Measurements from ENCODE around the gene SLC35G1. TPM values are rescaled to one million over a fixed set of nuclear protein-coding genes. Genes with fewer than 3 reads are reported as not detected.

The SLC35G1 gene
- total RNA-seq, 2 donors from 2014 or later: 11.3 to 14.2 TPM

DNA sequence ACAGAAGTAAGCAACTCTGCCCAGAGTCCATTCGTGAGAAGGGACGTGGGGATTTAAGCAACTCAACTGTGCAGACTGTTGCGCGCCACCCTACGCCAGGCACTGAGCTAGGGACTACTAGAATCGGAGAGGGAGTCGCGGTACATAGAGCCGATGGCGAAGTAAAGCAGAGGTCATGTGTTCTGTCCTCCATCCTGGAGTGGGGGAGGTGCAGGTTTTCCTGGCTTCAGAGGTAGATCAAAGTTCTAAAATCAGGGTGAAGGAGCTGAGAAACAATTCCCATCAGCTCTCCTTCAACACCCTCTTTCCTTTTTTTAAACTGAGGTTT is 23.2 kb downstream of the SLC35G1 start:
- no peaks in the 10 kb centered on the region for H3K27me3 ChIP-seq (ENCODE audit: control insufficient read depth, insufficient read depth, low read length, poor library complexity, severe bottlenecking)
- 87 to 94% methylated on average over 10 of the region's 10 CpGs for WGBS, 2 experiments (ENCODE audit: insufficient coverage in 1 of 2, insufficient read length in 1 of 2)

DNA sequence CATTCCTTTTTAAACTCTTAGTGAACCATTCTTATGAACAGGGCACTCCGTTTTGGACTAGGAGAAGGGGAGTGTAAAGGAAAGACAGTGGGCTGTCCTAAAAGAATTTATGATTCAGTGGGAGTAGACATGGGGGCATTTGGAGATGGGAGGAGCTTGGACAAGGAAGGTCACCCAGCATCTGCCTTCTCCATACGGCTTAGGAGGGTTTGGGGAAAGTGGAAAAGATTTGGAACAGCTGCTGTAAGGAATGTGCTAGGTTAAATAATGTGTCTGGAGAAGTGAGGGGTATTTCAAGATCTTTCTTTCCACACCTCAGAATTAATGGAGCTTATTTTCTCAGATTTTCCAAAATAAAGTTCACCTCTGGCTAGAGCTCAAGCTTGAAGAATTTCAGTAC is 24.0 kb downstream of the SLC35G1 start:
- DNase-seq: no peak
- 90% methylated on average over 2 of the region's 2 CpGs; no CpG with 5 or more reads in 1 of the 2 experiments for WGBS, 2 experiments (ENCODE audit: insufficient coverage in 1 of 2, insufficient read length in 1 of 2)
- Histone ChIP-seq H3K27ac (ENCODE audit: low read depth, low read length) (no peak overlapping the region), H3K36me3 (ENCODE audit: control insufficient read depth, insufficient read depth, low read length) (no peaks in the 10 kb centered on the region), H3K4me1 (ENCODE audit: control insufficient read depth, insufficient read depth, low read length) (peaks cover 5% of the 10 kb centered on the region), H3K9ac (ENCODE audit: extremely low read depth, low read length, poor library complexity, severe bottlenecking) (no peak overlapping the region), H3K4me3 (ENCODE audit: low read length) (no peak overlapping the region), H3K9me3 (ENCODE audit: control insufficient read depth, low read length) (no peaks in the 10 kb centered on the region), H3K27me3 (ENCODE audit: control insufficient read depth, insufficient read depth, low read length, poor library complexity, severe bottlenecking) (no peaks in the 10 kb centered on the region)
- Mint-ChIP-seq H3K27me3 (ENCODE audit: insufficient read depth) (no peaks in the 10 kb centered on the region), H3K27ac (no peak overlapping the region), H3K4me1 (peaks cover 11% of the 10 kb centered on the region), H3K4me3 (no peak overlapping the region), H3K36me3 (ENCODE audit: low read depth) (peaks cover 5% of the 10 kb centered on the region), H3K9me3 (no peaks in the 10 kb centered on the region)
- TF ChIP-seq, protein P1, sequence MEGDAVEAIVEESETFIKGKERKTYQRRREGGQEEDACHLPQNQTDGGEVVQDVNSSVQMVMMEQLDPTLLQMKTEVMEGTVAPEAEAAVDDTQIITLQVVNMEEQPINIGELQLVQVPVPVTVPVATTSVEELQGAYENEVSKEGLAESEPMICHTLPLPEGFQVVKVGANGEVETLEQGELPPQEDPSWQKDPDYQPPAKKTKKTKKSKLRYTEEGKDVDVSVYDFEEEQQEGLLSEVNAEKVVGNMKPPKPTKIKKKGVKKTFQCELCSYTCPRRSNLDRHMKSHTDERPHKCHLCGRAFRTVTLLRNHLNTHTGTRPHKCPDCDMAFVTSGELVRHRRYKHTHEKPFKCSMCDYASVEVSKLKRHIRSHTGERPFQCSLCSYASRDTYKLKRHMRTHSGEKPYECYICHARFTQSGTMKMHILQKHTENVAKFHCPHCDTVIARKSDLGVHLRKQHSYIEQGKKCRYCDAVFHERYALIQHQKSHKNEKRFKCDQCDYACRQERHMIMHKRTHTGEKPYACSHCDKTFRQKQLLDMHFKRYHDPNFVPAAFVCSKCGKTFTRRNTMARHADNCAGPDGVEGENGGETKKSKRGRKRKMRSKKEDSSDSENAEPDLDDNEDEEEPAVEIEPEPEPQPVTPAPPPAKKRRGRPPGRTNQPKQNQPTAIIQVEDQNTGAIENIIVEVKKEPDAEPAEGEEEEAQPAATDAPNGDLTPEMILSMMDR (conservative IDR thresholded peaks at IDR 0.05): no peak

More for the DNA sequence above, 23.2 kb downstream of the SLC35G1 start:
- H3K4me3 Mint-ChIP-seq: peak overlapping the region; percentile 27
- H3K27ac Mint-ChIP-seq: no peak overlapping the region
- DNase-seq: peak; percentile 59
- no peaks in the 10 kb centered on the region for H3K9me3 Mint-ChIP-seq
- peaks cover 5% of the 10 kb centered on the region for H3K36me3 Mint-ChIP-seq (ENCODE audit: low read depth)
- TF ChIP-seq, protein P1 (conservative IDR thresholded peaks at IDR 0.05): no peak
- no peaks in the 10 kb centered on the region for H3K27me3 Mint-ChIP-seq (ENCODE audit: insufficient read depth)
- H3K36me3 ChIP-seq (ENCODE audit: control insufficient read depth, insufficient read depth, low read length): no peaks in the 10 kb centered on the region
- H3K9ac ChIP-seq (ENCODE audit: extremely low read depth, low read length, poor library complexity, severe bottlenecking): no peak overlapping the region
- peaks cover 8% of the 10 kb centered on the region for H3K4me1 ChIP-seq (ENCODE audit: control insufficient read depth, insufficient read depth, low read length)
- H3K9me3 ChIP-seq (ENCODE audit: control insufficient read depth, low read length): no peaks in the 10 kb centered on the region
- H3K4me1 Mint-ChIP-seq: peaks cover 15% of the 10 kb centered on the region
- H3K4me3 ChIP-seq (ENCODE audit: low read length): no peak overlapping the region
- H3K27ac ChIP-seq (ENCODE audit: low read depth, low read length): no peak overlapping the region

DNA sequence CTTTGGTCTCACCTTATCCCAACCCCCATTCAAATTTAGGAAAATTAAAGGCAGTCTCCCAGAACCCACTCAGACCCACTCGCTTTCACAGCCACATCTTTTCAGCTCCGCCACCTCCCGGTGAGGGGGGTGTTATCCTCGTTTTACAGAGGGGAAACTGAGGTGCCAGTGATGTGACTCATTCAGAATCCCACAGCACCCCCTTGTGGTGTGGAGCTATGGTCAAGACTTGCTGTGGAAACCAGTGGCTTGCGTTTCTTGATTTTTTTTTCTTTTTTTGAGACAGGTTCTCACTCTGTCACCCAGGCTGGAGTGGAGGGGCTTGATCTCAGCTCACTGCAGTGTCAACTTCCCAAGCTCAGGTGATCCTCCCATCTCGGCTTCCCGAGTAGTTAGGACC is 27.6 kb downstream of the SLC35G1 start:
- Mint-ChIP-seq H3K27me3 (ENCODE audit: insufficient read depth) (no peaks in the 10 kb centered on the region), H3K36me3 (ENCODE audit: low read depth) (peaks cover 4% of the 10 kb centered on the region), H3K4me3 (no peak overlapping the region), H3K27ac (no peak overlapping the region), H3K9me3 (no peaks in the 10 kb centered on the region), H3K4me1 (peaks cover 10% of the 10 kb centered on the region)
- Histone ChIP-seq H3K9me3 (ENCODE audit: control insufficient read depth, low read length) (no peaks in the 10 kb centered on the region), H3K27me3 (ENCODE audit: control insufficient read depth, insufficient read depth, low read length, poor library complexity, severe bottlenecking) (no peaks in the 10 kb centered on the region), H3K36me3 (ENCODE audit: control insufficient read depth, insufficient read depth, low read length) (no peaks in the 10 kb centered on the region), H3K9ac (ENCODE audit: extremely low read depth, low read length, poor library complexity, severe bottlenecking) (no peak overlapping the region), H3K4me1 (ENCODE audit: control insufficient read depth, insufficient read depth, low read length) (peaks cover 5% of the 10 kb centered on the region), H3K4me3 (ENCODE audit: low read length) (no peak overlapping the region), H3K27ac (ENCODE audit: low read depth, low read length) (no peak overlapping the region)
- 90 to 100% methylated on average over 3 to 7 of the region's 7 CpGs for WGBS, 2 experiments (ENCODE audit: insufficient coverage in 1 of 2, insufficient read length in 1 of 2)
- peak; percentile 69 for DNase-seq
- TF ChIP-seq, protein P1 (conservative IDR thresholded peaks at IDR 0.05): peak; percentile 71
